Lower leg skin (tissue), 3 donors: Measurements from ENCODE around the gene SAXO1.

Source experiments
- POLR2A ChIP-seq, 2 donors: fragments of 450-650 bp; IDR thresholded peaks; one replicate each; pipeline ENCODE4 v1.6.1; 2016 to 2017; ENCODE audit warnings: antibody characterized with exemption in 2 of 2, mild to moderate bottlenecking in 1 of 2, moderate library complexity in 1 of 2
- TF ChIP-seq, protein P1 (sequence below), 3 donors: fragments of 450-650 bp; IDR thresholded peaks; one replicate each; pipeline ENCODE4 v1.5.1; 2016; ENCODE audit warnings: antibody characterized with exemption in 3 of 3, mild to moderate bottlenecking in 3 of 3, moderate library complexity in 2 of 3

DNA sequence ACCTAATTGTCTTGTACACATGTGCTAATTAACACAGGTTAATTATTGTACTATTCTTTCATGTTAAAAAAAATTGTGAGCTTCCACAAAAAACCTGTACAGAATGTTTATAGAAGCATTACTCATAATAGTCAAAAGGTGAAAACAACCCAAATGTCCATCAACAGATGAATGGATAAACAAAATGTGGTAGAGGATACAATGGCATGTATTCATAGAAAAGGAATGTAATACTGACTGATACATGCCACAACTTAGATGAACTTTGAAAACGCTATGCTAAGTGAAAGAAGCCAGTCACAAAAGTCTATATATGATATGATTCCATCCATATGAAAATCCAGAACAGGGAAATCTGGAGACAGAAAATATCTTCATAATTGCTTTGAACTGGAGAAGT is 41.8 kb upstream of the SAXO1 start:
- TF ChIP-seq, protein P1, sequence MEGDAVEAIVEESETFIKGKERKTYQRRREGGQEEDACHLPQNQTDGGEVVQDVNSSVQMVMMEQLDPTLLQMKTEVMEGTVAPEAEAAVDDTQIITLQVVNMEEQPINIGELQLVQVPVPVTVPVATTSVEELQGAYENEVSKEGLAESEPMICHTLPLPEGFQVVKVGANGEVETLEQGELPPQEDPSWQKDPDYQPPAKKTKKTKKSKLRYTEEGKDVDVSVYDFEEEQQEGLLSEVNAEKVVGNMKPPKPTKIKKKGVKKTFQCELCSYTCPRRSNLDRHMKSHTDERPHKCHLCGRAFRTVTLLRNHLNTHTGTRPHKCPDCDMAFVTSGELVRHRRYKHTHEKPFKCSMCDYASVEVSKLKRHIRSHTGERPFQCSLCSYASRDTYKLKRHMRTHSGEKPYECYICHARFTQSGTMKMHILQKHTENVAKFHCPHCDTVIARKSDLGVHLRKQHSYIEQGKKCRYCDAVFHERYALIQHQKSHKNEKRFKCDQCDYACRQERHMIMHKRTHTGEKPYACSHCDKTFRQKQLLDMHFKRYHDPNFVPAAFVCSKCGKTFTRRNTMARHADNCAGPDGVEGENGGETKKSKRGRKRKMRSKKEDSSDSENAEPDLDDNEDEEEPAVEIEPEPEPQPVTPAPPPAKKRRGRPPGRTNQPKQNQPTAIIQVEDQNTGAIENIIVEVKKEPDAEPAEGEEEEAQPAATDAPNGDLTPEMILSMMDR (IDR thresholded peaks at IDR 0.05) = no peak
- TF ChIP-seq POLR2A (IDR thresholded peaks at IDR 0.05) = no peak
